HL-60 (cell line): ENCODE data around the gene LPAR4.
A peak's percentile ranks its signal among the peaks of the same experiment; 100 is the strongest.

ENCODE experiments used
- DNase-seq, 2 experiments: peaks; one replicate each; pipeline ENCODE4 v3.0.0-alpha.2; 2010 to 2020; ENCODE audit warnings: low read depth in 1 of 2, low spot score in 1 of 2
- H3K27ac ChIP-seq: fragments of 250-450 bp; sonication (Bioruptor Pico); replicated peaks from 2 replicates; pipeline ENCODE4 v1.5.1; 2020; ENCODE audit warnings: mild to moderate bottlenecking, moderate library complexity
- H3K27me3 ChIP-seq: fragments of 250-450 bp; sonication (Bioruptor Pico); 2 replicates; pipeline ENCODE4 v1.5.1; 2021; ENCODE audit warnings: mild to moderate bottlenecking, moderate library complexity; ENCODE audit not compliant: insufficient read depth, poor library complexity, severe bottlenecking
- H3K4me3 ChIP-seq: replicated peaks from 2 replicates; pipeline ENCODE4 v1.5.1; 2011; ENCODE audit warnings: mild to moderate bottlenecking, control low read depth, low read length; ENCODE audit not compliant: insufficient read depth
- GABPA ChIP-seq: IDR thresholded peaks from 2 replicates; pipeline ENCODE4 v1.6.1; 2012; ENCODE audit warnings: low read depth
- POLR2AphosphoS5 ChIP-seq: IDR thresholded peaks from 2 replicates; pipeline ENCODE4 v1.6.1; 2012; ENCODE audit warnings: low read depth
- REST ChIP-seq: IDR thresholded peaks from 2 replicates; pipeline ENCODE4 v1.6.1; 2012; ENCODE audit warnings: low read depth; ENCODE audit not compliant: insufficient replicate concordance
- SPI1 ChIP-seq: IDR thresholded peaks from 2 replicates; pipeline ENCODE4 v1.6.1; 2012; ENCODE audit warnings: low read depth, mild to moderate bottlenecking, borderline replicate concordance
- long read RNA-seq: library from polyadenylated mRNA; unstranded; transcript quantifications from one replicate; pipeline ENCODE4 v2.0.0, GENCODE V29; 2020
- TF ChIP-seq, protein P1 (sequence below): IDR thresholded peaks from one replicate; pipeline ENCODE4 v1.5.1; 2011; ENCODE audit warnings: low read length, control low read depth, inconsistent platforms; ENCODE audit not compliant: insufficient read depth

Gene LPAR4
- long read RNA-seq, partial matches to known transcripts = 4 of 25 reads
- long read RNA-seq, other reads (novel, unspliced or antisense) = 21 of 25 reads

DNA sequence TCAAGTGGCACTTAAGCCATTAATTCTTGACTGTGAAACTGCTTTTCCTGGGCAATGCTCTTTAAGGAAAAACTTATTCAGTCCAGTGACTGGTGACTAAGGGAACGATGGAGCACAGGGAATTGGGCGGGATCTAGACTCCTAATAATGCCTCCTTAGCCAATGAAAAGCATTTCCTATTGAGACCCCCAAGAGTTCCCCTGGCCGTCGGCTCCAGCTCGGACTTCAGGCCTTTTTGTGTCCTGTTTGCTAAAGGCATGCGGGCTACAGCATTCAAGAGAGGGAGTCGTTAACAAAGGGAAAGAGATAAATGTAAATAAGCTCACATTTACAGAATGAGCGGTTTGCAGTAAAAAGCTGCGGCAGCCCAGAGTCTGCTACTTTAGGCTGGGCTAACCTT lies at the start of gene LPAR4:
Gene LPAR4 (plus strand): TSS at position 232 of the 400 bp plus-strand sequence. CDS start 7,150 bp downstream, outside the sequence.
- no peak within 1 kb of the TSS for H3K4me3 ChIP-seq
- TF ChIP-seq, protein P1, sequence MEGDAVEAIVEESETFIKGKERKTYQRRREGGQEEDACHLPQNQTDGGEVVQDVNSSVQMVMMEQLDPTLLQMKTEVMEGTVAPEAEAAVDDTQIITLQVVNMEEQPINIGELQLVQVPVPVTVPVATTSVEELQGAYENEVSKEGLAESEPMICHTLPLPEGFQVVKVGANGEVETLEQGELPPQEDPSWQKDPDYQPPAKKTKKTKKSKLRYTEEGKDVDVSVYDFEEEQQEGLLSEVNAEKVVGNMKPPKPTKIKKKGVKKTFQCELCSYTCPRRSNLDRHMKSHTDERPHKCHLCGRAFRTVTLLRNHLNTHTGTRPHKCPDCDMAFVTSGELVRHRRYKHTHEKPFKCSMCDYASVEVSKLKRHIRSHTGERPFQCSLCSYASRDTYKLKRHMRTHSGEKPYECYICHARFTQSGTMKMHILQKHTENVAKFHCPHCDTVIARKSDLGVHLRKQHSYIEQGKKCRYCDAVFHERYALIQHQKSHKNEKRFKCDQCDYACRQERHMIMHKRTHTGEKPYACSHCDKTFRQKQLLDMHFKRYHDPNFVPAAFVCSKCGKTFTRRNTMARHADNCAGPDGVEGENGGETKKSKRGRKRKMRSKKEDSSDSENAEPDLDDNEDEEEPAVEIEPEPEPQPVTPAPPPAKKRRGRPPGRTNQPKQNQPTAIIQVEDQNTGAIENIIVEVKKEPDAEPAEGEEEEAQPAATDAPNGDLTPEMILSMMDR = no peak
- TF ChIP-seq POLR2AphosphoS5 = no peak
- no peak for TF ChIP-seq SPI1
- TF ChIP-seq REST = no peak
- TF ChIP-seq GABPA = no peak

GRCh38 chrX:78706071-78706470 lies 41.4 kb upstream of the LPAR4 start:
- H3K27ac ChIP-seq = no peak overlapping the region
- DNase-seq = no peak
- H3K27me3 ChIP-seq = no peaks in the 10 kb centered on the region
- no peak overlapping the region for H3K4me3 ChIP-seq
- TF ChIP-seq, protein P1 = no peak
- no peak for TF ChIP-seq SPI1

More for the DNA sequence above, at the start of gene LPAR4:
- Histone ChIP-seq H3K27ac (no peak within 1 kb of the TSS), H3K27me3 (no peaks in the 10 kb centered on the region)
- DNase-seq = no peak

DNA sequence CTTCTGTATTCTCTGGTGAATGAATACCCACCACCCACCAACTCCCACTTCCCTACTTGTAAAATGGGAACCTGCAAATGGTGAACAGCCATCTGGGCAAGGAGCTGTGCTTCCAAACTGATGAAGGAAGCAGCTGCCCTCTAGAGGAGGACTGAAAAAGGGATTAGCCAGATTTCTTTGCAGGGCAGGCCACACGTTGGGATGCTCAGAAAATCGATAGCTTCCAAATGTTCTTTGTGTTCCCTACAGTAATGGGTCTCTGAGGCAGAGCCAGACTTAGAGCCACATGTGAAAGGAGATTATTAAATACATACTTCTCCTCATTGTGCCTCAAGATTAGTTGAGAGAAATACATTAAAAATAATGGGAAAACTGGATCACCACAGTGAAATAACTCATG lies 39.3 kb upstream of the LPAR4 start:
- H3K4me3 ChIP-seq = no peak overlapping the region
- H3K27ac ChIP-seq = peak overlapping the region; percentile 38; the same call in 1 of the 2 replicates
- peak in 1 of 2 experiments; percentile 78 for DNase-seq
- no peaks in the 10 kb centered on the region for H3K27me3 ChIP-seq
- TF ChIP-seq POLR2AphosphoS5 (no peak), REST (no peak), GABPA (no peak), SPI1 (peak; percentile 48; the same call in 1 of the 2 replicates)
- TF ChIP-seq, protein P1 = peak; percentile 2

- TF ChIP-seq, protein P1 = no peak
- no peak for TF ChIP-seq POLR2AphosphoS5
- no peak for DNase-seq
- H3K27ac ChIP-seq = no peak overlapping the region
- H3K27me3 ChIP-seq = no peaks in the 10 kb centered on the region
- no peak overlapping the region for H3K4me3 ChIP-seq
Observed at GRCh38 chrX:78708816-78709215, 38.7 kb upstream of the LPAR4 start.
